Measurements from ENCODE around the gene RBM20. TPM values are rescaled to one million over a fixed set of nuclear protein-coding genes. Genes with fewer than 3 reads are reported as not detected.
A peak's percentile ranks its signal among the peaks of the same experiment; 100 is the strongest.

Gene RBM20
- polyA plus RNA-seq, 10 donors, result 6.8 to 17.0 (median 10.3) TPM

DNA sequence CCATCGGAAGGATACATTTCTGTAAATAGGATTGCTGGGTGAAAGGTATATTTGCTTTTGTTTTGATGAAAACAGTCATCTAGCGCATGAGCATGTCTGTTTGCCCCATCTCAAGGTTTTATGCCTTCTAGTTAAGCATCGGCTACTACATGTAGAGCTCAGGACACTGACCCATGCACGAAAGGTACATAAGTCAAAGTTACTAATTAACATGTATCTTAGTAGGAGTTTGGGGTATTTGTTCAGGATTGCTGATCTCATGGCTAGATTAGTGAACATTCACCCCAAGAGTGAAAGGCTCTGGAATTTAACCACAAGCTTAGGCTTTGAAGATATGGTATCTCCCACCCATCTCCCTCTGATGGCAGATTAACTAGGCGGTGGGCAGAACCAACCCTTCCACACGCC is 91.5 kb downstream of the RBM20 start:
- DNase-seq, result no peak

DNA sequence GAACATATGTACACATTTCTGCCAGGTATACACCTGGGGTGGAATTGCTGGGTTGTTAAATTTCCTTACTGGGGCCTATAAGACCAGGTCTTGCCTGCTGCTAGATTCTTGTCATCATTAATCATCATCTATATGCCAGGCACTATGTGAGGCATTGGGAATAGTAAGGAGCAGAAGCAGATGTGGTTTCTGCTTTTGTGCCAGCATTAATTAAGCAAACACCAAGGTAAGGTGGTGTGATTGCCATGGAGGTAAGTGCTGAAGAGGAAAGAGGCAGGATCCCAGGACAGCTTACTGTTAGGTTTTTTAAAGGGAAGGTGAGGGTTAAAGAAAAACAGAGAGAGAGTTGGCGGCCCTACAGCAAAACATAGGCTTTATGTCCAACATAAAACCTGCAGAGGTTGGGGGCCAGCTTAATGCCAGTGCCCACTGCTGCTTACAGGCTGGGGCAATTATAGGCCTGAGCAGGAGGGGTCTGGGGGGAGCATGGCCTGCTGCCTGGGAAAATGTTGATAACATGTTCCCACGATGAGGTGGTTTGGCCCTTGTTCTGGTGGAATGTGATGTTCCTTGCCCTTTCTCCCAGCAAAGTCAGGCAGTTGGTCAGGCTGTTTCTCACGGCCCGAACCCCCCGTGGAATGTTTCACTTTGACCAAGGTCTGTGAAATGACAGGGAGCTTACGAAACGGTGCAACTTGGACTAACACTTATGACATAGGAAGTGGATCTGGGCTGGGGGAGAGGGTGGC is 93.9 kb downstream of the RBM20 start:
- no peak for DNase-seq

DNA sequence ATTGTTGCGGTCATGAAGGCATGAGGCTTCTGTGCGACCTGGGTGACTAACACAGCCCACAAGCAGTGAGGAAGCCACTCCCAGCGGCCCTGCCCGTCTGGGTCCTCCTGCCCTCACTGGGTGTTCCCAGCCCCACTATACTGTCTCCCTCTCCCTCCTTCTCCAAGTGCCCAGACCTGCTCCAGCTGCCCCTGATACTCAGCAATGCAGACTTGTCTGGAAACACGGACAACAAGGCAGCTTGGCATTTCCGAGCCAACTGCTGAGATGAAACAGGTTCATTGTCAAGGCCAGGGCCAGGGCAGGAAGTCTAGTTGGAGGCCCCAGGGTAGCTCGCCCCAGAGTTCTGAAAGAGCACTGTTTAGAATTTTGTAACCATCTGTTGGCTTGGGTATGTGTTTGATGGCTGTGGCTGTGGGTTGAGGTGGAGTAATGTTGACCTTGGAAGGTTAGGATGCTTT is 95.7 kb downstream of the RBM20 start:
- no peak for DNase-seq

DNA sequence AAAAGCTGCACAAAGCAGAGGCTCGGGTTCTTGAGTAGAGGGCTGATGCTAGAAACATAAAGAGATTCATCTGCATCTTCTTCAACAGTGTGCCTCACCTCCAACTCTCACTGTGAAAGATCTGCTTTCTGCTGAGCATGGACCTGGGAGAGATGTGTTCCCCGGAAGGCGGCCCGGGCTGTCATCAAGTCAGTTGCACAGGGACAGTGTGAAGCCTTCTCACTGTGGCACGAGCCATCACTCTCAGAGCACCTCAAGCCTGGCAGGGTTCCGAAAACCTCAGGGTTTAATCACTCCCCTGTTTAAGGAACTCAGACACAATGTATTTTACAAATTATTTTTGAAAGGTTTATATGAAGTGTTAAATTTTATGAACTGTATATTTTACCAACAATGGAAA is 98.7 kb downstream of the RBM20 start:
- no peak for DNase-seq

DNA sequence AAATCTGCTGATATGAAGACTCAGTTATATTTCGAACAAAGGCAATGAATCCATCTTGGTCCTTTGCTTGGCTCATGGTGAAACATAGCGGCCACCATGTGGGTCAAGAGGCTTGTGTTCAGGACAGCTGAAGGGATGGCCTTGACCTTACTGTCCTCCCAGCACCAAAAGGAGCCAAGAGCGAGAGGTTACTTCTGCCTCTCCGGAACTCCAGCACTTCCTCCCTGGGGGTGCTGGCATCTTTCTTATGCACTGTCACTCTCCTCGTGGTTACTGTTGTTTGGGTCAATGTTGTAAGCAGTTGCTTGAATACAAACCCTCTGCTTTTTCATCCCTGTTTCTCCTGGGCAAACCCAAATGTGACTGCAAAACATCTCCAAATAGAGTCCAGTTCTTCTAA is 100.6 kb downstream of the RBM20 start:
- no peak for DNase-seq

DNA sequence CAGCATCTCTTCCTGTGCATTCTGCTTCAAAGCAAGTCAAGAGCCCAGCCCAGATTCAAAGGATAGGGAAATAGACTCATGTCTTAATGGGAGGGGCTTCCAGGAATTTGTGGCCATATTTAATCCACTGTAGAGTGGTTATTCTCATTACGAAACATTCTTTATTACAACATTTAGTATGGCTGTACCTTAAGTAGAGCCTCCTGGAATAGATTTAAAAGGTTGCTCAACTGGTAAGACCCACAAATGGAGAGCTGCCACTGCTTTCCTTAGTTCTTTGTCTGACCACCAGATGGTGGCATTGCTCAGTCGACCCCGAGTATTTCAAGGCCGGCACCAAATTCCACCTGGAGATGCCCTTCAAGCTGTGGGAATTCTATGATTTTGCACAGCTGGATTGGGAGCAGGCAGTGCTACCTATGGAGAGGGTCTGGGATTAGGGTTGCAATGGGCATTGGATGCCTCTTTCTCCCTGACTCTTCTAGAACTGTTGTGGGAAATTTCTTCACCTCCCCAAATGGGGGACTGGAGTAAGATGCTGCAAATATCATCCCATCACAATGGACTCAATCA is 102.2 kb downstream of the RBM20 start:
- DNase-seq, result peak; percentile 34 to 73 (median 52)

DNA sequence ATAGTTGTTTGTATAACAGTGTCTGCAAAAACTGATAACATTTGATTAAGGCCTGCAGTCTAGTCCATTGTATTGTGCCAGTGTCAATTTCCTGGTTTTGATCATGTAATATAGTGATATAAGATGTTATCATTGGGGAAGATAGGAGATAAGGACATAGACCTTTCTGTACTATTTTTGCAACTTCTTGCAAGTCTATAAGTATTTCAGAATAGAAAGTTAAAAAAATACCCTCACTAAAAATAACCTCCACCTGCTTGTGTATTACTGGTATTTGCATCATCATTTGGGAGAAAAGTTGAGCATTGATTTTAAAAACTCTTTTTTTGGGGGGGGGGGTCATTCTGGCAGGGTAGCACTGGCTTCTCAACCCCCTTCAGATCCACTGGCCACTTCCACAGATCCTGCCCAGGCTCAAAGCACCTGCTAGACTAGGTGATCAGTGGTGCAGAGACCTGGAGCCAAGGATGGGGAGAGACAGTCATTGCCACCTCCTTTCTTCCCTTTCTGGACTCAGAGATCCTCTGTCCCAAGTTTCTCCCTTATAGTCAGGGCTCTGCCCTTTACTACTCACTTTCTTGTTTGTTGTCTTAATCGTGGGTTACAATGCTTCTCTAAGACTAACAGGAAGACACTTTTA is 103.0 kb downstream of the RBM20 start:
- DNase-seq, result no peak

DNA sequence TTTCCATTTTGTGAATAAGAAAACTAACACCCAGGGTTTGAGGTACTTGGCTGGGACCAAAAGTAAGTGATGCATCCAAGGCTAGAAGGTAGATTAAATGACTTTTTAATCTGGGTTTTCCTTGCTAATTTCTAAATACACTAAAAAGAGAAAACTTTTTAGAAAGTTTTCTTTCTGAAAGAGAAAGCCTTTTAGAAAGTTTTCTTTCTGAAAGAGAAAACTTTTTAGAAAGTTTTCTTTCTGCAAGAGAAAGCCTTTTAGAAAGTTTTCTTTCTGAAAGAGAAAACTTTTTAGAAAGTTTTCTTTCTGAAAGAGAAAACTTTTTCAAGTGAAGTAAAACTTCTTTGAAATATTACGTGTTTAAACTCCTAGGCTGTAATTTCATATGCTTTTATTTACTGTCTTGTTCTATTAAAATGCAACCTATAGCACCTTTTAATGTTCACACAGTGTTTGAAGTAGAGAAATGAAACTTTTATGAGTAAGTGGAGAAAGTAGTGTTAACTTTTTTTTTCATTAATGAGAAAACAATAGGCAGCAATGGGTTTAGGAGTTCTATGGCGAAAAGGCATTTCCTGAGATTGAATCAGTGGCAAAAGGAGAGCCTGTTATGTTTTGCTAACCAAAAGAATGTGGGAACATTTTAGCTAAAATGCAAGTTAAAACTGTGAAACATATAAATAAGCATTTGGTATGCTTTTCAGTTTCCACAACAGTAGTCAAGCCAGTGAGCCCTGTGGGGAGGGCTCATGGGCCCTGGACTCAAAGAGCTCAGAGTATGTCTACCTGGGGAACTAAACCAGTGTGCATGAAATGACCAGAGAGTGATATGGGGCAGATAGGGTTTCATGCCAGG is 103.7 kb downstream of the RBM20 start:
- DNase-seq, result no peak

DNA sequence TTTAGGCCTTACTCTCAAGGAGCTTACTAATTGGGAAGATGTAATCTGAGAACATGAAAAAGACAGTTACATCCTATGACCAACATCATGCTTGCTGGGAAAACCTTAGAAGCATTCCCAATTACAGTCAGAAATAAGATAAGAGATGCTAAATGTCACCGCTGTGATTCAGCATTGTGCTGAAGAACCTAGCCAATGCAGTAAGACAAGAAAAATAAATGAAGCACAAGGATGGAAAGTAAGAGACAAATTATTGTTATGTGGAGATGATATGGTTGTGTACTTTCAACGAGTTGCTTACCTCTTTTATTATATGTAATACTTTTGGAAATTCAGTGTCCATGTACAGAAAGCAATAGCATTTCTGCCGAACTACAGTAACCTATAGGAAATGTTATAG is 104.8 kb downstream of the RBM20 start:
- no peak for DNase-seq

DNA sequence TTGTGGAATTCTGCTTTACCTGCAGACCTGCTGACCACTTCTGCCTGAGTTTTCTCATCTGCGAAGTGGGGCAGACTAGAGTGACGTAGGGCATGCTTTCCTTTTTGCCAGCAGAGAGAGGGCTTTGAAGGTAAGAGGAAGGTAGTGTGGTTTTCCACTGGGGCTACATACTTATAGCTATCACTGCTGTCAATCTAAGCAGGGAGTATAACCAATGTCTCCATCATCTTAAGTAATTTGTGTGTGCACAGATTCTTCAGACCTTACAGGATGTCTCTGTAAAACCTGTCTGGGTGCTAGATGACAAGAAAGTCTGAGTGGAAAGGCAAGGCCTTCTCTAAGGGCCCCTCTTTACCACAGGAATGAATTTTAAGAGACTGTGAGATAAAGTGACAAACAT is 106.8 kb downstream of the RBM20 start:
- no peak for DNase-seq

DNA sequence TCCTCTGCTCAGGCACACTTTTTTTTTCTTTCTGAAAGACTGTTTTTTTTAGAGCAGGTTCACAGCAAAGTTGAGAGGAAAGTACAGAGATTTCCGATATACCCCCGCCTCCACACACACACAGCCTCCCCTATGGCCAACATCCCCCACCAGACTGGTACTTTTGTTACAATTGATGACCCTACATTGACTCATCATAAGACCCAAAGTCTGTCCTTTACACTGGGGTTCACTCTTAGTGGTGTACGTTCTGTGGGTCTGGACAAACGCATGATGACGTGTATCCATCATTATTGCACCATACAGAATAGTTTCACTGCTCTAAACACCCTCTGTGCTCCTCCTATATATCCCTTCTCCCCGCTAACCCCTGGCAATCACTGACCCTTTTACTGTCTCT is 107.7 kb downstream of the RBM20 start:
- DNase-seq, result no peak

DNA sequence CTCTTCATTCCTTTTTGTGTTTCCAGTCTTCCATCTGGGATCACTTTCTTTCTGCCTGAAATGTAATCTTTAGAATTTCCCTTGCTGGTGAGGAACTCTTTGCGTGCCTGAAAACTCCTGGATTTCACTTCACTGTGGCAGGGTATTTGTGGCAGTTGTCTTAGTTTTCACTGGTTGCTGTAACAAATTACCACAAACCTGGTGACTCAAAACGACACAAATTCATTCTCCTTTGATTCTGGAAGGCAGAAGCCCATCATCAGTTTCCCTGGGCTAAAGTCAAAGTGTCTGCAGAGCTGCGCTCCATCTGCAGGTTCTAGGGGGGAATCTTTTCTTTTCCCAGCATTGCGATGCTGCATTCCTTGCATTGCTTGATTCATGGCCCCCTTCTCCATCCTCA is 109.3 kb downstream of the RBM20 start:
- DNase-seq, result no peak

DNA sequence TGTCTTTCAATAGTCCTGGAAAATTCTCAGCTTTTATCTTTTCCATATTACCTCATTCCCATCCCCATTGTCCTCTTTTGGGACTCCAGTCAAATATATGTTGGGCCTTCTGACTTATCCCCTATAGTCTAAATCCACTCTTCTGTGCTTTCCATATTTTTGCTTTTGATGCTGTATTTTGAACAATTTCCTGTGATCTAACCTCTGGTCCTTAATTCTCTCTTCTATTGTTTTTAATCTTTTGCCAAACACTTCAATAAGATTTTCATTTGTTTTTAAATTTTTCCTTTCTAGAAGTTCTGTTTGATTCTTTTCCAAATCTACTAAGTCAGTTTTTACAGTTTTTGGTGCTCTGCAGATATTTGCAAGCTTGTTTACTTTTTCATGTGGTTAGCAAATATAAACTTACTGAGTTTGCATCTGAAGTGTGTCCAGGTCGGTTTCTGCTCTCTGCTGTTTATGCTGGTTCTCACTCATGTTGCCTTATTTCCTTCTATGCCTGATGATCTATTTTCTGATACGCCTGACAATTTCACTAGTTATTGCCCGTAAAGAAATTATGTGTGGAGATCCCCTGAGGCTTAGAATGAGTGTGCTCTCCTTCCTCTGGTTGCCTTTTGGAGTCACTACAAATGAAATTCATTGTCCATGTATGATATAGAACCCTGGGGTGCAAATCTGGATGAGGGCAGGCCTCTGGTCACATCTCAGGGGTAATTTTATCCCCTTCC is 110.4 kb downstream of the RBM20 start:
- no peak for DNase-seq

DNA sequence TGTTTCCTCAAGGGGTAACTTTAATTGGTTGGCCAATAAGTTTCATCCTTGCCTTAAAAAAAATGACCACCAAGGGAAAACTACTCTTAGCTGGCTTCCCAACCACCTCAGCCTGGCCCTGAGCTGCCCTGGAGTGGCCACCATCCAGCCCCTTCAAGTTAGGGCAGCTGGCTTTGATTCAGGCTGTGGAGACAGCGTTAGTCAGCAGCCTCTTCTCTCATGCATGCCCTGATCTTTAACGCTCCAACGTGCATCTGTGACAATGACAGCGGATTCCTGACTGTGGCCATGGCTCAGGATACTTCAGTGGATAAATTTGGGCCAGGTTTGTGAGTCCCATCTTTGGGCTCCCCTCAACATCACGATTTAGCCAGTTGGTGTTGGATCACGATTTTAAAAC is 111.6 kb downstream of the RBM20 start:
- no peak for DNase-seq

DNA sequence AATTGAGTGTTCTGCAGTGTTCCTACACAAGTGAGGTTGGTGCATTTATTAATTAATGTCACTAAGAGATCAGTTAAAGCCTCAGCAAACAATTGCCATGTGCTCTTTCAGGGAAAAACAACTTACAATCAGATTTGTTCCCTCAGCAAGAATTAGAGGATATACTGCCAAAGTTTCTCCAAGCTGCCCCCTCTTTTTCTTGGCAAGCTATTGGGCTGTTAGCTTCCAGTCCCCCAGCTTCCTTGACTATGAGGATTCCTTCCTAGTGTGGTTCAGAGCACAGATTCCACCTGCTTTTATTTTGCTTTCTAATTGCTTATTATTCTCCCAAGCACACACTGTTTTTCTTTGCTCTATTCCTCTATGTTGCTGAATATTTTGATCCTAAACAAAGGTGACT is 112.7 kb downstream of the RBM20 start:
- DNase-seq, result peak in 1 of 3 donors; percentile 14

DNA sequence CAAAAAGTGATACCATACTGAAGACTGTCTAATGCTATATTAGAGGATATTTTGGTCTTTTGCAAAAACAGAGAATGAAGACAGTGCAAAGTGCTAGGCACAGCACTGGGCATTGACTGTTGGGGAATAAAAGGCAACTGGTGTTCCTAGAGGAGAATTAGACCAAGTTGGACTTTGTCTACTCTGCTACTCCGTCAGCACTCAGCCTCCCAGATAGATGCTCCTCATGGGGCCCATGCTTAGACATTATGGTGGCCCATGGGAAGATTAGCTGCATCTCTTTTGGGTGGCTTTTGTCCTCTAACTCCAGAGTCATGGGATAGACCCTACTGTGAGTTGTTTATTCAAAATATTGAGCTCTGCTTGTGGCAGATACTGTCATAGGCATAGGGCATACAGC is 113.5 kb downstream of the RBM20 start:
- DNase-seq, result no peak

DNA sequence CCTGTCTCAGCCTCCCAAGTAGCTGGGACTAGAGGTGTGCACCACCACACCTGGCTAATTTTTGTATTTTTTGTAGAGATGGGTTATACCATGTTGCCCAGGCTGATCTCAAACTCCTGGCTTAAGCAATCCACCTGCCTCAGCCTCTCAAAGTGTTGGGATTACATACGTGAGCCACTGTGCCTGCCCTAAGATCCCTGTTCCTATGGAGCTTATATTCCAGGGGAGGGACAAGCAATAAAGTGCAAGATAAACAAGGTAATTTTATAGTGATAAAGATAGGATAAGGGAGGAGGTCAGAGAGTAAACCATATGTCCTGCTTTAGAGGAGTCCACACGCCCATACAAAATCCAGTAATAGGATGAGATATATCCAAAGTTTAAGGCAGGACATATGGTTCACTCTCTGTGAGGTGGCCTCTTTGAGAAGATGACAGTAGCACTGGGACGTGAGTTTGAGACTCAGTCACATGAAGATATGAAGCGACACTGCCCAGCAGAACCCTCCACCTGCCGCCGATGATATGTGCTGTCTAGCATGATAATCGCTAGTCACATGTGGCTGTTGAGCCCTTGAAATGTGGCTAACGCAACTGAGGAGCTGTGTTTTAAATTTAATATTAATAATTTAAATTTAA is 114.1 kb downstream of the RBM20 start:
- DNase-seq, result no peak

DNA sequence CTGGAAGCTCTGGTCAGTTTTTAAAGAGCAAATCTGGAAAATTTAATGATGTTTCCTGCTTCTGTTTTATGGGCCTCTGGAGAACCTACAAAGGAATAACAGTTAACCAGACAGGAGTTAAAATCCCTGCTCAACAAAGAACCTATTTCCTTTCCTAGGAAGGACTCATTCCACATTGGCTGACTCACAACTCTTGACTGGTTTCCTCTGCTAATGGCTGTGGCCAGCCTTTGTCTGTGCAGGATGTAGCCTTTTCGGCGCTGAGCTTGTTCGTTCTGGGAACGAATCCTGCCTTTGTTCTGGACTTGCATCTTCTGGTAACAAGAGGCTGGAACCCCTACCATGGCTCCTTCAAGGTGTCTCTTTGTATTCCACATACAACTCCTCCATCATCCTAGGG is 114.8 kb downstream of the RBM20 start:
- peak in 1 of 3 donors; percentile 33 for DNase-seq

DNA sequence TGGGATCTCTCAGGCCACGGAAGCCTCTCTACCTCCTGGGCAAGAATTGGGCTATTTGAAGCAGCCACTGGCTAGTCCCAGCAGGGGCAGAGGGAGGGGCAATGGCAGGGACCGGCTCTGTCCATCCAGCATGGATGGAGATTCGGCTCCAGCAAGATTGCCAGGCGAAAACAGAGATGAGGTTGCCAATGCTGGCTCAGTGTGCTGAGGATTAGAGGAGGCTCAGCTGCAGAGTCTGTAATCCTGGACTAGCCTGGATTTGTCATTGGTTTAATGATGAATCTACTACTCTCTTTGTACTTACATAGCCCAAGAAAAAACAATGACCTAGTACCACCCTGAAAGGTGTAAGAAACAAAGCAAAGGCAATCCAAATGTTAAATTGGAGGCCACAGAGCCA is 115.4 kb downstream of the RBM20 start:
- DNase-seq, result no peak

DNA sequence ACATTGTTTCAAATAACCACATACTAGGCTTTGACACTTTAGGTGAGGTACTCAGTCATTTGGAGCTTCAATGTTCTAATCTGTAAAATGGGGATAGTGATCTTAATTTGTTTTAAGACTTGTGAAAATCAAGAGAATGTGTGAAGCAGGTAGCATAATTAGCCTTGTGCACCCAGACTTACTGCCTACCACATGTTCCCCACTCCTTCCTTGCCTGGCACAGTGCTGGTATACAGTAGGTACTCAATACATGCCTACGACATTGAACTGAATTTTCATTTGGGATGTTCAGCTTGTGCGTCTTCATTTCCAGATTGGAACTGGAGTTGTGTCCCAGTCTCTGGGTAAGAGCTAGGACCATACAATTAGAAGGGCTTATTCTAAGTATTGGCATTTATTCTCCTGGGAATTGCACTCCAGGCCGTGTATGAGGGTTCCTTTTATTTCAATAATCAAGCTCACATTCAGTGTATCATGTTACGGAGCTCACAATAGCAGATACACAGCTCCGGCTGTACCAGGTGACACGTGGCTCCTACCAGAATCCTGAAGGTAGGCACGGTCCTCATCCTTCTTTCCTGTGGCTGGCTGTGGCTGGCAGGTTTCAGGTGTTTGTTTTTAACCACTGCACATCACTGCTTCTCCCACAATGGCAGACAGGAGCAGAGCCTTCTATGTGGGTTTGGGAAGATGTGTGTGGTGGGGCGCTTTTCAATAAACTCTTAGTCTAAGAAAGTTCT is 118.1 kb downstream of the RBM20 start:
- no peak for DNase-seq

Data from muscle of back (tissue), 11 donors.